MCF 10A (cell line): ENCODE measurements around the gene SOX6. TPM values are rescaled to one million over a fixed set of nuclear protein-coding genes. Genes with fewer than 3 reads are reported as not detected.

Experiments
- BruUV-seq: library from RNA; stranded (reverse); fragments of 400-500 nt; replicated peaks from 2 replicates; lab custom pipeline; 2021; lab: Mats Ljungman, UMichigan
- CTCF ChIA-PET: fragments of 300-600 bp; sonication (Branson Sonifier 250); formaldehyde crosslinking; extraction: SDS; loops from one replicate; lab custom pipeline; 2021; ENCODE audit warnings: antibody characterized with exemption, inconsistent platforms; lab: Yijun Ruan, JAX
- POLR2A ChIA-PET: fragments of 300-600, 350-650 bp; sonication (Branson Sonifier 250); formaldehyde crosslinking; extraction: SDS; loops from one replicate; lab custom pipeline; 2020; ENCODE audit warnings: antibody characterized with exemption, inconsistent platforms; lab: Yijun Ruan, JAX
- DNase-seq: peaks from one replicate; pipeline ENCODE4 v3.0.0-alpha.2; 2018; ENCODE audit not compliant: unreplicated experiment
- H3K27ac Mint-ChIP-seq: one replicate; pipeline ENCODE4 v1.8.0; 2022; ENCODE audit warnings: mild to moderate bottlenecking, low read depth, mixed read lengths; ENCODE audit not compliant: unreplicated experiment
- H3K27me3 Mint-ChIP-seq: one replicate; pipeline ENCODE4 v1.8.0; 2022; ENCODE audit warnings: mixed read lengths; ENCODE audit not compliant: insufficient read depth, unreplicated experiment
- H3K36me3 Mint-ChIP-seq: one replicate; pipeline ENCODE4 v1.8.0; 2022; ENCODE audit warnings: mild to moderate bottlenecking, moderate library complexity, mixed read lengths; ENCODE audit not compliant: insufficient read depth, unreplicated experiment
- H3K4me1 Mint-ChIP-seq: one replicate; pipeline ENCODE4 v1.8.0; 2022; ENCODE audit warnings: mixed read lengths; ENCODE audit not compliant: insufficient read depth, unreplicated experiment
- H3K4me3 Mint-ChIP-seq: one replicate; pipeline ENCODE4 v1.8.0; 2022; ENCODE audit warnings: mild to moderate bottlenecking, moderate library complexity, mixed read lengths; ENCODE audit not compliant: unreplicated experiment
- H3K9me3 Mint-ChIP-seq: one replicate; pipeline ENCODE4 v1.8.0; 2022; ENCODE audit warnings: mixed read lengths; ENCODE audit not compliant: unreplicated experiment
- CTCF ChIP-seq: fragments of 200-600 bp; IDR thresholded peaks from one replicate; pipeline ENCODE4 v1.8.0; 2022; ENCODE audit warnings: antibody characterized with exemption, mild to moderate bottlenecking; ENCODE audit not compliant: unreplicated experiment
- intact Hi-C: fragments of 100-400 bp; cut with micrococcal nuclease; formaldehyde crosslinking; loops from 2 replicates; pipeline ENCODE4 v1.14.1; 2022
- total RNA-seq: library from RNA; stranded (reverse); gene quantifications from 2 replicates; pipeline ENCODE4 v1.2.3, GENCODE V29; 2022

Gene SOX6
- total RNA-seq, 1 experiment from 2014 or later = 6.4 TPM

DNA sequence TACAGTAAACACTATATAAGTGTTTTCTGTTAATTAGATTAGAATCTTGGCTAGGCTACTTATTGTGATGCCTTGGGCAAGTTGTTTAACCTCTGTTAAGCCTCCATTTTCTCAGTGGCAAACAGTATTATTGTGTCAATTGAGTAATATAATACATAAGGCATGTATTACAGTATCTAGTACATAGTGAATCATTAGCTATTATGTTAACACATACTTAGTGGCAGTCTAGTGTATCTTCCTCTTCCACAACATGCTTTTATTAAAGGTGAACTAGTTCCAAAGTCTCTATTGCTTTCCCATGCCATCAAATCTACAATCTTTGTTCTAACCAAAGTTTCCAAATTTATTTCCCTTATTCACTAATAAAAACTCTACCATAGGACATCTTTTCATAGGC, 200.9 kb downstream of the SOX6 start:
- Mint-ChIP-seq H3K27me3 (no peaks in the 10 kb centered on the region), H3K4me3 (no peak overlapping the region), H3K27ac (no peak overlapping the region), H3K36me3 (no peaks in the 10 kb centered on the region), H3K4me1 (peaks cover 11% of the 10 kb centered on the region), H3K9me3 (no peaks in the 10 kb centered on the region)
- intact Hi-C loops = no loop called here
- ChIA-PET POLR2A (no interaction called here), CTCF (no interaction called here)
- no peak for DNase-seq
- TF ChIP-seq CTCF = no peak
- no TSS peak for BruUV-seq

- H3K36me3 Mint-ChIP-seq = no peaks in the 10 kb centered on the region
- H3K27ac Mint-ChIP-seq = no peak overlapping the region
- no TSS peak for BruUV-seq
- POLR2A ChIA-PET = no interaction called here
- CTCF ChIA-PET = no interaction called here
- H3K4me3 Mint-ChIP-seq = no peak overlapping the region
- H3K4me1 Mint-ChIP-seq = peaks cover 11% of the 10 kb centered on the region
- no peaks in the 10 kb centered on the region for H3K27me3 Mint-ChIP-seq
- H3K9me3 Mint-ChIP-seq = no peaks in the 10 kb centered on the region
- no peak for TF ChIP-seq CTCF
- intact Hi-C loops = no loop called here
- DNase-seq = peak; percentile 11
Measured at GRCh38 chr11:16154715-16155396, 201.5 kb downstream of the SOX6 start.

DNA sequence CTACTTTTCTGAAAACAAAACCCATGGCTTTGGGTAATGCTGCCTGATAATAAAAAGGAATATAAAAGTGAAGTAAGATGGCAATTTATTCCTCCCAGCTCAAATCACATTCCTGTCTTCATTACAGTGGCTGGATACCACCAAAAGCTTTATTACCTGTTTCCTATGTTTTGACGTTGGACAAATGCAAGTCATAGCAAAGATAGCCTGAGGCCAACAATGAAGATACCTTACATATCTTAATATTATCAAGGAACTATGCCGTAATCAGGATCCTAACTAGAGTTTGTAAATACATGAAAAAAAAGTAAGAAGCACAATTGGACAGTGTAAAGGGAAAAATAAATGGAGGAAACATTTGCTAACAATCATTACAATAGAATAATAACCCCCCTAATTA, 202.4 kb downstream of the SOX6 start:
- no TSS peak for BruUV-seq
- TF ChIP-seq CTCF = no peak
- Mint-ChIP-seq H3K4me1 (peaks cover 11% of the 10 kb centered on the region), H3K27ac (no peak overlapping the region), H3K9me3 (no peaks in the 10 kb centered on the region), H3K36me3 (no peaks in the 10 kb centered on the region), H3K27me3 (no peaks in the 10 kb centered on the region), H3K4me3 (no peak overlapping the region)
- intact Hi-C loops = no loop called here
- ChIA-PET POLR2A (interaction anchor here (1.0 kb wide), 1 partner anchor 54 kb away, joined by 4 read pairs; no protein-coding TSS in a partner anchor), CTCF (no interaction called here)
- no peak for DNase-seq

DNA sequence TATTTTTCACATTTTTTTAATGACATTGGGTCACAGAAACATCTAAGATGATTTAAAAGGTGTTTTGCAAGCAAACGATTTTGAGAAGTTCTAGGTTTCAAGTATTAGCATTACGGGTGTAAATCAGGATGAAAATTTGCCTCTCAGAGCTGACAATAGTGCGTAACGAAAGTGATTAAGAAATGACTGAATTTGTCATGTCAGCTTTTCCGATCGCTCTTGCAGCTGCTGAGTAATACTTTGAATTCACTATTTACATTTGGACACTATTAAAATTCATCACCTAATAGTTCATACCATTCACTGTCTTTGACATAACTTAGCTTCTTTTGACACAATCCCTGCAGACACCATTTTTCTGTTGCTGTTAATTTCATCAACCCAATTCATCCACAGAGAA, 205.2 kb downstream of the SOX6 start:
- CTCF ChIA-PET = no interaction called here
- TF ChIP-seq CTCF = no peak
- no TSS peak for BruUV-seq
- no peak for DNase-seq
- Mint-ChIP-seq H3K4me1 (peaks cover 11% of the 10 kb centered on the region), H3K4me3 (no peak overlapping the region), H3K27ac (no peak overlapping the region), H3K27me3 (no peaks in the 10 kb centered on the region), H3K9me3 (no peaks in the 10 kb centered on the region), H3K36me3 (no peaks in the 10 kb centered on the region)
- POLR2A ChIA-PET = interaction anchor here (0.5 kb wide), 1 partner anchor 186 kb away, joined by 4 read pairs; no protein-coding TSS in a partner anchor
- intact Hi-C loops = no loop called here
